Ascending aorta (tissue), 2 donors: ENCODE measurements around the gene DHCR7. TPM values are rescaled to one million over a fixed set of nuclear protein-coding genes. Genes with fewer than 3 reads are reported as not detected.

Source experiments
- DNase-seq, 2 donors: peaks; one replicate each; pipeline ENCODE4 v3.0.0-alpha.2; 2019; ENCODE audit warnings: low spot score in 2 of 2
- H3K27ac ChIP-seq, 2 donors: fragments of 200-600 bp; sonication (generic); one replicate each; pipeline ENCODE4 v1.5.1; 2016 to 2017; ENCODE audit warnings: mild to moderate bottlenecking in 1 of 2
- H3K27me3 ChIP-seq: fragments of 200-600 bp; sonication (generic); one replicate; pipeline ENCODE4 v1.5.1; 2017
- H3K36me3 ChIP-seq, 2 donors: fragments of 200-600 bp; sonication (generic); one replicate each; pipeline ENCODE4 v1.5.1; 2016
- H3K4me1 ChIP-seq, 2 donors: fragments of 200-600 bp; sonication (generic); one replicate each; pipeline ENCODE4 v1.5.1; 2016 to 2017; ENCODE audit warnings: mild to moderate bottlenecking in 1 of 2
- H3K4me3 ChIP-seq, 2 donors: fragments of 200-600 bp; sonication (generic); one replicate each; pipeline ENCODE4 v1.5.1; 2016 to 2017; ENCODE audit warnings: mild to moderate bottlenecking in 1 of 2
- H3K9me3 ChIP-seq, 2 donors: fragments of 200-600 bp; sonication (generic); one replicate each; pipeline ENCODE4 v1.5.1; 2016
- CTCF ChIP-seq, 3 experiments: fragments of 200-600 bp in 2 of 3; fragments of 450-650 bp in 1 of 3; sonication (generic) in 2 of 3; IDR thresholded peaks; one replicate each; pipeline ENCODE4 v1.5.1; 2016 to 2019; ENCODE audit warnings: antibody characterized with exemption in 3 of 3, mild to moderate bottlenecking in 1 of 3, moderate library complexity in 1 of 3
- intact Hi-C: fragments of 100-400 bp; cut with DNase I; formaldehyde crosslinking; loops from one replicate; pipeline ENCODE4 v1.15.1; 2023
- total RNA-seq: library from RNA; depleted of rRNA; stranded (reverse); fragments of >200 nt; gene quantifications from one replicate; pipeline ENCODE4 v1.1.0, GENCODE V29; 2016

DHCR7 gene
- total RNA-seq, 1 donor from 2014 or later, result 66.2 TPM

DNA sequence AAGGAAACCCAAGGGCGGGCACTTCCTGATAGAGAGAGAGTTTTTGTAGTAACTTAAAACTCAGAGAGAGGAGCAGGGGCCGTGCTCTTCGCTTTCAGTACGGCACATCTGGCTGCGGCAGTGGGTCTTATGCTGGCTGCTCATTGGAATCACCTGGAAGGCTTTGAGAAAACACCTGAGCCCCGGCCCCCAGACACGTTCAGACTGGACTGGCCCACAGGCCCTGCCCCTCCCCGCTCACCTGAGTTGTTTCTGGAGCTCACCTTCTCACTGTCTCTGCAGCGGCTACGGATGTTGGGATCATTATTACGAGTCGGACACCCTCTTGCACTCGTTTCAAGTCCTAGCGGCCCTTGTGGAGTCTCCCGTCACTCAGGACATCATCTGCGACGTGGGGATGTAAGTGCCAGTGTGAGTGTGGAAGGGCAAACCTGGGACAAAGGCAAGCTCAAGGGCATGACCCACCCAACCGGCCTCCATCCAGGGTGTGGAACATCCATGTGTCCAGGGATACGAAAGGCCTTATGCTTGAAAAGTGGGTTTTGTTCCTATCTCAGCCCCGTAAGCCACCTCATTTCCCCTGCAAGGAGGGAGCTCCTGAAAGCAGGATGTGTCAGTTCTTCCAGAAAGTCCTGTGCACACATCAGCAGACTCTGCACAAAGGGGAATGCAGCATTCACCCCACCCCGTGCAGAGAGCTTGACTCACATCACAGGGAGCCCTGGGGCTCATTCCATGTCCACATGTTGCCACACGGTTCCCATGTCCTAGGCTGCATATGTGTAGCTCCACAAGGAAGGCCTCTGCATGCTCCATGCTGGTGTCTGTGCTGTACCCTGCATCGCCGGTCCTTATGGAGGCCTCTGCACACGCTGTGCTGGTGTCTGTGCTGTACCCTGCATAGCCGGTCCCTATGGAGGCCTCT lies 10.2 kb upstream of the DHCR7 start:
- no peaks in the 10 kb centered on the region for H3K27me3 ChIP-seq
- no peak for TF ChIP-seq CTCF (IDR thresholded peaks at IDR 0.05)
- no peak for DNase-seq
- peaks cover 68 to 79% of the 10 kb centered on the region in 2 donors for H3K36me3 ChIP-seq
- H3K27ac ChIP-seq, result no peak overlapping the region
- intact Hi-C loops, result loop anchor here (10.0 kb wide), 2 partner anchors 476 to 766 kb away; partner anchors contain the start of gene INPPL1
- no peaks in the 10 kb centered on the region for H3K9me3 ChIP-seq
- no peak overlapping the region for H3K4me3 ChIP-seq
- H3K4me1 ChIP-seq, result peaks cover 0 to 10% of the 10 kb centered on the region in 2 donors

- Histone ChIP-seq H3K27me3 (no peaks in the 10 kb centered on the region), H3K4me1 (peaks cover 0 to 12% of the 10 kb centered on the region in 2 donors), H3K27ac (no peak overlapping the region), H3K4me3 (no peak overlapping the region), H3K9me3 (no peaks in the 10 kb centered on the region), H3K36me3 (peaks cover 64 to 70% of the 10 kb centered on the region in 2 donors)
- no peak for DNase-seq
- no peak for TF ChIP-seq CTCF (IDR thresholded peaks at IDR 0.05)
- intact Hi-C loops, result loop anchor here (10.0 kb wide), 2 partner anchors 478 to 768 kb away; partner anchors contain the start of gene INPPL1
Measured at GRCh38 chr11:71456831-71457230, 8.6 kb upstream of the DHCR7 start.

DNA sequence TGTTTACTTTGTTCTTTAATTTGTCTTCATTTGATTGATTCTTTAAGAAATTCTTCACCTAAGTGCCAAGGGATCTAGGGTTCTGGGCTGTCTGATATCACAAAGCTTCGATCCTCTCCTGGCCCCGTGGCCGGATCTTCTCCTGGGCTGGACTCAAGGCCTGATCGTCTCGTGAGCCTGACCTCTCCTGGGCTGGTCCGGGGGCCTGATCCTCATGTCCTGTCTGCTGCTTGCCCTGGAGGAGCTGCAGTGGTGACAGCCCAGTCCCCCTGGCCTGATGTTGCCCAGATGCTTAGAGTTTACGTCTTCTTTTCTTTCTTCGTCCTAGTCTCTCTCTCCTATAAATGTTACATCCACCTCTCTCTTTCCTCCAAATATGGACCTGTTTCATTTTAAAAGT lies 8.1 kb upstream of the DHCR7 start:
- DNase-seq, result no peak
- no peak overlapping the region for H3K4me3 ChIP-seq
- TF ChIP-seq CTCF (IDR thresholded peaks at IDR 0.05), result no peak
- peaks cover 0 to 12% of the 10 kb centered on the region in 2 donors for H3K4me1 ChIP-seq
- no peaks in the 10 kb centered on the region for H3K27me3 ChIP-seq
- H3K9me3 ChIP-seq, result no peaks in the 10 kb centered on the region
- no peak overlapping the region for H3K27ac ChIP-seq
- intact Hi-C loops, result loop anchor here (10.0 kb wide), 2 partner anchors 479 to 769 kb away; partner anchors contain the start of gene INPPL1
- H3K36me3 ChIP-seq, result peaks cover 60 to 65% of the 10 kb centered on the region in 2 donors

DNA sequence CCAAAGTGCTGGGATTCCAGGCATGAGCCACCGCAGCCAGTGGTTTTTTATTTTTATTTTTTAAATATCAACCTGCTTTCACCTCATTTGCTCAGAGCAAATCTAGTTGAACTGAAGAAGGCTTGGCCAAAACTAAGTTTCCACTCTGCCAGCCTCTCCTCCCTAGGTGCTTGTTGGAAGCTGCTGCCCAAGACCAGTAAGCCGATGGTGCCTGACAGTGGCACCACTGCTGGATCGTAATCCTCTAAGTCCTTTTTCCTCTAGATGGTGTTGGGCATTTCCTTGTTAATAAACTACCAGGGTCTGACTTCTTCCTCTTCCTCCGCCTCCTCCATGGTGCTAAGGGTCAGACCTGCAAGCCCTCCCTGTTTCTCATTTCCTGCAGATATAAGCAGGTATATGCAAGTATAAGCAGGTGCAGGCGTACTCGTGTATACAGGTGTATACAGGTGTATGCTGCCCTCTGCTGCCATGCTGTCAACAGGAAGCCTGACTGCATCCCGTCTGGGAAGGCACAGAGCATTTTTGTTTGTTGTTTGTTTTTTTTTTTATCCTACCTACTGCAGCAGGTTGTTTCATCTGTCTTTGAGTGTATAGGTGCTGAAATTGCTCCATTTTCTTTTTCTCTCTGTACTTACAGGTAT lies 6.4 kb upstream of the DHCR7 start:
- H3K27me3 ChIP-seq, result no peaks in the 10 kb centered on the region
- no peaks in the 10 kb centered on the region for H3K9me3 ChIP-seq
- peak overlapping the region; percentile 68 to 86 for H3K4me3 ChIP-seq
- DNase-seq, result no peak
- intact Hi-C loops, result loop anchor here (10.0 kb wide), 2 partner anchors 480 to 770 kb away; partner anchors contain the start of gene INPPL1
- no peak for TF ChIP-seq CTCF (IDR thresholded peaks at IDR 0.05)
- peaks cover 44 to 48% of the 10 kb centered on the region in 2 donors for H3K36me3 ChIP-seq
- H3K4me1 ChIP-seq, result peaks cover 0 to 15% of the 10 kb centered on the region in 2 donors
- no peak overlapping the region for H3K27ac ChIP-seq

- peak overlapping the region; percentile 68 to 86 for H3K4me3 ChIP-seq
- H3K27ac ChIP-seq, result no peak overlapping the region
- TF ChIP-seq CTCF (IDR thresholded peaks at IDR 0.05), result no peak
- peaks cover 2 to 21% of the 10 kb centered on the region in 2 donors for H3K4me1 ChIP-seq
- no peak for DNase-seq
- no peaks in the 10 kb centered on the region for H3K9me3 ChIP-seq
- intact Hi-C loops, result loop anchor here (10.0 kb wide), 2 partner anchors 481 to 771 kb away; partner anchors contain the start of gene INPPL1
- H3K36me3 ChIP-seq, result peaks cover 37 to 41% of the 10 kb centered on the region in 2 donors
- no peaks in the 10 kb centered on the region for H3K27me3 ChIP-seq
Measured at GRCh38 chr11:71453918-71454304, 5.7 kb upstream of the DHCR7 start.
